GM21360 (cell line): ENCODE data around the gene EHMT1.
"Not testable (repeated sequence)": the region's sequence is repeated elsewhere in the genome, so short reads cannot be mapped to it uniquely, and the experiment has no call there.

Experiments
- ATAC-seq: cut with Tn5 transposase; IDR thresholded peaks from one replicate; pipeline ENCODE4 v1.9.1; 2021; ENCODE audit warnings: mild to moderate bottlenecking, moderate library complexity; ENCODE audit not compliant: unreplicated experiment

The EHMT1 gene

GRCh38 chr9:137778914-137779313 is 160.1 kb downstream of the EHMT1 start:
- no peak for ATAC-seq

GRCh38 chr9:137780031-137780430 is 161.2 kb downstream of the EHMT1 start:
- ATAC-seq = not testable (repeated sequence)

GRCh38 chr9:137781906-137782585 is 163.2 kb downstream of the EHMT1 start:
- no peak for ATAC-seq

GRCh38 chr9:137783521-137783920 is 164.7 kb downstream of the EHMT1 start:
- no peak for ATAC-seq

- no peak for ATAC-seq
Measured at GRCh38 chr9:137784046-137784445, 165.2 kb downstream of the EHMT1 start.

- ATAC-seq = no peak
Measured at GRCh38 chr9:137784641-137785513, 166.1 kb downstream of the EHMT1 start.

- no peak for ATAC-seq
Measured at GRCh38 chr9:137785704-137786161, 166.9 kb downstream of the EHMT1 start.

- no peak for ATAC-seq
Measured at GRCh38 chr9:137786511-137786920, 167.7 kb downstream of the EHMT1 start.

GRCh38 chr9:137787381-137787780 is 168.6 kb downstream of the EHMT1 start:
- ATAC-seq = no peak

GRCh38 chr9:137787786-137788505 is 169.1 kb downstream of the EHMT1 start:
- ATAC-seq = no peak

- ATAC-seq = no peak
Measured at GRCh38 chr9:137788561-137789294, 169.9 kb downstream of the EHMT1 start.

- no peak for ATAC-seq
Measured at GRCh38 chr9:137789295-137789895, 170.6 kb downstream of the EHMT1 start.

GRCh38 chr9:137791947-137792346 is 173.1 kb downstream of the EHMT1 start:
- ATAC-seq = no peak

GRCh38 chr9:137793196-137793841 is 174.5 kb downstream of the EHMT1 start:
- ATAC-seq = no peak

- no peak for ATAC-seq
Measured at GRCh38 chr9:137795156-137795666, 176.4 kb downstream of the EHMT1 start.

- no peak for ATAC-seq
Measured at GRCh38 chr9:137797206-137798120, 178.7 kb downstream of the EHMT1 start.

- ATAC-seq = no peak
Measured at GRCh38 chr9:137798142-137798541, 179.3 kb downstream of the EHMT1 start.

GRCh38 chr9:137798901-137799629 is 180.3 kb downstream of the EHMT1 start:
- ATAC-seq = no peak
